Loucy (cell line): ENCODE data around the gene FRMD5.

Experiments used
- H2AFZ ChIP-seq: fragments of 200-600 bp; sonication (generic); 2 replicates; pipeline ENCODE4 v1.6.0; 2016; ENCODE audit warnings: antibody characterized with exemption, mild to moderate bottlenecking, low read length, moderate library complexity
- H3F3A ChIP-seq: fragments of 200-600 bp; 2 replicates; pipeline ENCODE4 v1.6.0; 2016; ENCODE audit warnings: antibody characterized with exemption, low read depth, mild to moderate bottlenecking
- H3K27me3 ChIP-seq: fragments of 200-600 bp; sonication (generic); 2 replicates; pipeline ENCODE4 v1.6.1; 2014; ENCODE audit warnings: low read length, mild to moderate bottlenecking; ENCODE audit not compliant: insufficient read depth, poor library complexity, severe bottlenecking
- H3K36me3 ChIP-seq: fragments of 200-600 bp; sonication (generic); 2 replicates; pipeline ENCODE4 v1.6.1; 2016; ENCODE audit warnings: low read length; ENCODE audit not compliant: insufficient read depth
- H3K4me1 ChIP-seq: fragments of 200-600 bp; sonication (generic); 2 replicates; pipeline ENCODE4 v1.5.1; 2014; ENCODE audit warnings: low read length, mild to moderate bottlenecking; ENCODE audit not compliant: insufficient read depth, poor library complexity, severe bottlenecking
- H3K4me2 ChIP-seq: fragments of 200-600 bp; sonication (generic); 2 replicates; pipeline ENCODE4 v1.6.0; 2014; ENCODE audit warnings: antibody characterized with exemption, low read length, low read depth, mild to moderate bottlenecking; ENCODE audit not compliant: poor library complexity, severe bottlenecking
- H3K4me3 ChIP-seq: fragments of 200-600 bp; sonication (generic); 2 replicates; pipeline ENCODE4 v1.5.1; 2014; ENCODE audit warnings: low read length, mild to moderate bottlenecking, mixed read lengths; ENCODE audit not compliant: poor library complexity, severe bottlenecking
- H3K79me2 ChIP-seq: fragments of 200-600 bp; sonication (generic); 2 replicates; pipeline ENCODE4 v1.6.1; 2014; ENCODE audit warnings: low read length; ENCODE audit not compliant: insufficient read depth
- H3K9ac ChIP-seq: fragments of 200-600 bp; sonication (generic); 2 replicates; pipeline ENCODE4 v1.6.0; 2014; ENCODE audit warnings: mild to moderate bottlenecking, low read depth, low read length, moderate library complexity; ENCODE audit not compliant: poor library complexity, severe bottlenecking
- H3K9me2 ChIP-seq: fragments of 200-600 bp; sonication (generic); replicated peaks from 2 replicates; pipeline ENCODE4 v1.6.1; 2016; ENCODE audit warnings: low read depth, low read length, mixed read lengths
- H3K9me3 ChIP-seq: fragments of 200-600 bp; sonication (generic); 2 replicates; pipeline ENCODE4 v1.6.1; 2014; ENCODE audit warnings: mild to moderate bottlenecking, antibody characterized with exemption, low read length, low read depth; ENCODE audit not compliant: insufficient read depth
- H4K20me1 ChIP-seq: fragments of 200-600 bp; sonication (generic); 2 replicates; pipeline ENCODE4 v1.6.0; 2014; ENCODE audit warnings: antibody characterized with exemption, low read length, mild to moderate bottlenecking; ENCODE audit not compliant: insufficient read depth, poor library complexity, severe bottlenecking
- EZH2phosphoT487 ChIP-seq: fragments of 200-600 bp; IDR thresholded peaks from 2 replicates; pipeline ENCODE4 v1.6.1; 2018; ENCODE audit warnings: antibody characterized with exemption, mild to moderate bottlenecking, moderate library complexity, borderline replicate concordance
- TF ChIP-seq, protein P1 (sequence below): fragments of 200-600 bp; sonication (generic); conservative IDR thresholded peaks from 2 replicates; pipeline ENCODE4 v1.5.1; 2014; ENCODE audit warnings: mild to moderate bottlenecking, antibody characterized with exemption, low read length

Gene FRMD5

DNA sequence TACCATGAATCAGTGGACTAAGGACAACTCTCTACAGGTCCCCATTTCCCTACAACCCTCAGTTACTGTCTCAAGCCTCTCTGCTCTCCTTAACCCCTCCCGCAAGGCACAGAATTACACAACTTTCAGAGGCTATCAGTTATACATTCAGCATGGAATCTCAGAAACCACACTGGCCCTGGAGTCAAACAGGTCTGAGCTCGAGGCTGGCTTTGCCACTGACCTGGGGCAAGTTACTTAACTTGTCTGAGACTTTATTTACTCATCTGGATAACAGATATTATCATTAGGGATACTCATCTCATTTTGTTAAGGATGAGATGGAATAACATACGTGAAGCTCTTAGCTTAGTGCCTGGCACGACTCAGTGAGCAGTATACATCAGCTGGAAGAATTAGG, 273.1 kb downstream of the FRMD5 start:
- Histone ChIP-seq H2AFZ (no peak overlapping the region), H3K9ac (no peak overlapping the region), H4K20me1 (no peaks in the 10 kb centered on the region), H3K4me2 (no peak overlapping the region), H3K27me3 (no peaks in the 10 kb centered on the region), H3K36me3 (no peaks in the 10 kb centered on the region), H3K9me2 (no peaks in the 10 kb centered on the region), H3K4me3 (no peak overlapping the region), H3K9me3 (no peaks in the 10 kb centered on the region), H3K4me1 (no peaks in the 10 kb centered on the region), H3F3A (no peaks in the 10 kb centered on the region), H3K79me2 (no peaks in the 10 kb centered on the region)
- TF ChIP-seq, protein P1, sequence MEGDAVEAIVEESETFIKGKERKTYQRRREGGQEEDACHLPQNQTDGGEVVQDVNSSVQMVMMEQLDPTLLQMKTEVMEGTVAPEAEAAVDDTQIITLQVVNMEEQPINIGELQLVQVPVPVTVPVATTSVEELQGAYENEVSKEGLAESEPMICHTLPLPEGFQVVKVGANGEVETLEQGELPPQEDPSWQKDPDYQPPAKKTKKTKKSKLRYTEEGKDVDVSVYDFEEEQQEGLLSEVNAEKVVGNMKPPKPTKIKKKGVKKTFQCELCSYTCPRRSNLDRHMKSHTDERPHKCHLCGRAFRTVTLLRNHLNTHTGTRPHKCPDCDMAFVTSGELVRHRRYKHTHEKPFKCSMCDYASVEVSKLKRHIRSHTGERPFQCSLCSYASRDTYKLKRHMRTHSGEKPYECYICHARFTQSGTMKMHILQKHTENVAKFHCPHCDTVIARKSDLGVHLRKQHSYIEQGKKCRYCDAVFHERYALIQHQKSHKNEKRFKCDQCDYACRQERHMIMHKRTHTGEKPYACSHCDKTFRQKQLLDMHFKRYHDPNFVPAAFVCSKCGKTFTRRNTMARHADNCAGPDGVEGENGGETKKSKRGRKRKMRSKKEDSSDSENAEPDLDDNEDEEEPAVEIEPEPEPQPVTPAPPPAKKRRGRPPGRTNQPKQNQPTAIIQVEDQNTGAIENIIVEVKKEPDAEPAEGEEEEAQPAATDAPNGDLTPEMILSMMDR = no peak
- no peak for TF ChIP-seq EZH2phosphoT487

DNA sequence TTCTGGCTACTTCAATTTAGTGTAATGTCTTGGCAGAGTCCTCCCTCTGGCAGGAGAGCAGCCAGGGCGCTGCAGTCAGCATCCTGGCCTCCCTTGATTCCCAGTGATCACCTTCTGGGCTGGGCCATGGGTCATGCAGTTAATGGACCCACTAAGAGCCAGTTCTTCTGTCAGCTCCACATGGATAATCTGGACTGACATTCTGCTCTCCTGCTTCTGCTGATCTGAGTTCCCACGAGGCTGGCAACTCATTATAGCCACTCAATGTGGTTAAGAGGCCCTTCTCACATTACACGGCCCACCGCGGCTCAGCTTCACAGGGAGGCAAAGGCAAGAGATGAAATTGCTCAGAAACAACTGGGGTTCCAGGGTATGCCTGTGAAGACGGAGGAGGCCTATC, 274.3 kb downstream of the FRMD5 start:
- Histone ChIP-seq H3K27me3 (no peaks in the 10 kb centered on the region), H3K4me3 (no peak overlapping the region), H2AFZ (no peak overlapping the region), H4K20me1 (no peaks in the 10 kb centered on the region), H3K9me2 (no peaks in the 10 kb centered on the region), H3K4me1 (no peaks in the 10 kb centered on the region), H3K9me3 (no peaks in the 10 kb centered on the region), H3F3A (no peaks in the 10 kb centered on the region), H3K79me2 (no peaks in the 10 kb centered on the region), H3K4me2 (no peak overlapping the region), H3K36me3 (no peaks in the 10 kb centered on the region), H3K9ac (no peak overlapping the region)
- no peak for TF ChIP-seq EZH2phosphoT487
- TF ChIP-seq, protein P1 = no peak

DNA sequence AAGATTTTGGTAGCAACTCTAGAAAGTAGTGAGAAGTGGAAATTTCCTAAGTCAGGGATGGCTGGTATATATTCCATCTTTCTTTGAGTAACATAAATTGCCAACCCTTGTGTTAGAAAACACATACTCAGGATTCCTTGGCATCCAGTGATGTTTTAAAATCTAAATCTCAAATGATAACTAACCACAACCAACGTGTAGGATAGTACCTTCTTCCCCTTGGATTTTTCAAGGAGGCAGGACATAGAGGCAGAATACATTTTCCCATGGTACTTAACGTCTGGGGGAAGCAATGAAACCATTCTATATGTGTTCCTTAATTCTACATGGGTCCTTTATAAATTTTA, 274.8 kb downstream of the FRMD5 start:
- no peak overlapping the region for H2AFZ ChIP-seq
- H3K4me2 ChIP-seq = no peak overlapping the region
- H3K9me3 ChIP-seq = no peaks in the 10 kb centered on the region
- H3F3A ChIP-seq = no peaks in the 10 kb centered on the region
- H3K4me3 ChIP-seq = no peak overlapping the region
- H3K36me3 ChIP-seq = no peaks in the 10 kb centered on the region
- no peak overlapping the region for H3K9ac ChIP-seq
- TF ChIP-seq EZH2phosphoT487 = no peak
- TF ChIP-seq, protein P1 = no peak
- H3K4me1 ChIP-seq = no peaks in the 10 kb centered on the region
- H3K9me2 ChIP-seq = no peaks in the 10 kb centered on the region
- H4K20me1 ChIP-seq = no peaks in the 10 kb centered on the region
- no peaks in the 10 kb centered on the region for H3K27me3 ChIP-seq
- no peaks in the 10 kb centered on the region for H3K79me2 ChIP-seq
